Measurements from ENCODE around the gene CFAP52.

- TF ChIP-seq RAD21 (IDR thresholded peaks at IDR 0.05; ENCODE audit: low read depth), result no peak
- TF ChIP-seq CTCF (IDR thresholded peaks at IDR 0.05 in 2 of 3, conservative IDR thresholded peaks at IDR 0.05 in 1 of 3; ENCODE audit: borderline replicate concordance in 1 of 3, insufficient read depth in 1 of 3, low read depth in 2 of 3, low read length in 2 of 3), result no peak
- TF ChIP-seq SRF (IDR thresholded peaks at IDR 0.05; ENCODE audit: low read depth), result no peak
- TF ChIP-seq POLR2AphosphoS5 (IDR thresholded peaks at IDR 0.05; ENCODE audit: low read depth, low read length), result no peak
- no peak for TF ChIP-seq POLR2A (IDR thresholded peaks at IDR 0.05; ENCODE audit: borderline replicate concordance, extremely low read depth, insufficient read depth, insufficient read length)
- no peak for TF ChIP-seq EZH2 (IDR thresholded peaks at IDR 0.05)
- TF ChIP-seq SP1 (IDR thresholded peaks at IDR 0.05; ENCODE audit: low read depth), result no peak
- no peak for TF ChIP-seq MAX (IDR thresholded peaks at IDR 0.05)
- TF ChIP-seq EZH2phosphoT487 (IDR thresholded peaks at IDR 0.05; ENCODE audit: borderline replicate concordance), result no peak
- no peak for TF ChIP-seq CBX3 (IDR thresholded peaks at IDR 0.05; ENCODE audit: low read depth)
Observed at GRCh38 chr17:9636501-9636900, 60.1 kb downstream of the CFAP52 start.
